GM19239 (cell line): ENCODE results near the gene FOXO1.
"Not testable (repeated sequence)": the region's sequence is repeated elsewhere in the genome, so short reads cannot be mapped to it uniquely, and the experiment has no call there.

Source experiments
- DNase-seq: peaks from one replicate; pipeline ENCODE4 v3.0.0; 2011; ENCODE audit warnings: low spot score; ENCODE audit not compliant: insufficient read length
- FAIRE-seq: peaks from 2 replicates; lab custom pipeline; 2011; peaks lifted over from hg19 to GRCh38; lab: Jason Lieb, UNC

FOXO1 gene

DNA sequence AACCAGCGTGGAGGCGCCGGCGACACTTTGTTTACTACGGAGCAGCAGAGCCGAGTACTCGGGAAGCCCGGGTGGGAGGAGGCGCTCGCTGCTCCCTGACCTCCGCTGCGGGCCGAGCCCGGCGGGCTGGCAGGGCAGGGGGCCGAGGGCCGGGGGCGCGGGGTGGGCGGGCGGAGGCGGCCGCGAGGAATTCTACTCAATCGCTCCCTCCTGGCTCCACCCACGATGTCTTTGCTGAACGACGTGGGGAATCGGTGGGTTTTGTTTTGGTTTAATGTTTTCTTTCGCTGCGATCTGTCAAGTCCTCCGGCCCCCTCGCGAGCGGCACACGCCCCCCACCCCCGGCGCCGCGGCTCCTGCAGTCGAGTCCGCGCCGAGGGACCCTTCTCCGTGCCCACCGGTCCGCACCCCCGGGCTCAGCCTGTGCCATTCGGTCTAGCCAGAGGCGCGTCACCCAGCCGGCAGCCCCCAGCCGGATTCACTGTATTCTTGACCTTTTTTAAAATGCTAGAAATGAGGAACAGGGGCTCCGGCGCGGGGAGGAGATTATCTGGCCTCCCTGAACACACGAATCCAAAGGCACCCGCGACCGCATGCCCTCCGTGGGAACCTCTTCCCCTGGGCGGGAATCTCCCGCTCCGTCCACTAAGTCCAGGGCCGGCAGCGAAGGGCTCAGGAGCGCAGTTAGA is 636 bp upstream of the FOXO1 start:
- DNase-seq (no peak), FAIRE-seq (peak; percentile 64)

DNA sequence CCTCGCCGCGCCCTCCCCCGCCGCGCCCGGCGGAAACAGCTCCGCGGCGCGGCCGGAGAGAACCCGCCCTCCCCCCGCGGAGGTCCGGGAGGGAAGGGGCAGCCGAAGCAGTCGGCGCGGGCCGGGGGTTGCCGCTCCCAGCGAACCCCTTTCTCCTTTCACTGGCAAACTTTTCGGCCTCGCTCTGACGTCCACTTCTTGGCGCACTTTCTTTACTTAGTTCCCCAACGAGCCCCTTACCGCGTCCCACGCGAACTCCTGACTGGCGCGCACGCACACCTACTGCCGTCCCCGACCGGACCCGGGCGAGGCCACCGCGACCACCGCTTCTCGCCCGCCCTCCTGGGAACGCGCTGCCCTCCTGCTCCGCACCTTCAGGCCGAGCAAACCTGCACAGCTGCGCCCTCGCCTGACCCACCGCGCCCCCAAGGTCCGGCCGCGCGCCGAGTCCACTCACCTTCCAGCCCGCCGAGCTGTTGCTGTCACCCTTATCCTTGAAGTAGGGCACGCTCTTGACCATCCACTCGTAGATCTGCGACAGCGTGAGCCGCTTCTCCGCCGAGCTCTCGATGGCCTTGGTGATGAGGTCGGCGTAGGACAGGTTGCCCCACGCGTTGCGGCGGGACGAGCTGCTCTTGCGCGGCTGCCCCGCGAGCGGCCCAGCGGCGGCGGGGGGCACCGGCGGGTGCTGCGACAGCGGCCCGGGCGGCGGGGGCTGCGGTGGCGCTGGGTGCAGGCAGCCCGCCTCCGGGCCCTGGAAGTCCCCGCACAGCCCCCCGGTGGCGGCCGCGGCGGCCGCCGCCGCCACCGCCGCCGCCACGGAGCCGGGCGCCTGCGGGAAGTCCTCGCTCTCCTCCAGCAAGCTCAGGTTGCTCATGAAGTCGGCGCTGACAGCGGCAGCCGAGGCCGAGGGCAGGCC is 1.1 kb downstream of the FOXO1 start:
- DNase-seq (no peak), FAIRE-seq (peak; percentile 64)

DNA sequence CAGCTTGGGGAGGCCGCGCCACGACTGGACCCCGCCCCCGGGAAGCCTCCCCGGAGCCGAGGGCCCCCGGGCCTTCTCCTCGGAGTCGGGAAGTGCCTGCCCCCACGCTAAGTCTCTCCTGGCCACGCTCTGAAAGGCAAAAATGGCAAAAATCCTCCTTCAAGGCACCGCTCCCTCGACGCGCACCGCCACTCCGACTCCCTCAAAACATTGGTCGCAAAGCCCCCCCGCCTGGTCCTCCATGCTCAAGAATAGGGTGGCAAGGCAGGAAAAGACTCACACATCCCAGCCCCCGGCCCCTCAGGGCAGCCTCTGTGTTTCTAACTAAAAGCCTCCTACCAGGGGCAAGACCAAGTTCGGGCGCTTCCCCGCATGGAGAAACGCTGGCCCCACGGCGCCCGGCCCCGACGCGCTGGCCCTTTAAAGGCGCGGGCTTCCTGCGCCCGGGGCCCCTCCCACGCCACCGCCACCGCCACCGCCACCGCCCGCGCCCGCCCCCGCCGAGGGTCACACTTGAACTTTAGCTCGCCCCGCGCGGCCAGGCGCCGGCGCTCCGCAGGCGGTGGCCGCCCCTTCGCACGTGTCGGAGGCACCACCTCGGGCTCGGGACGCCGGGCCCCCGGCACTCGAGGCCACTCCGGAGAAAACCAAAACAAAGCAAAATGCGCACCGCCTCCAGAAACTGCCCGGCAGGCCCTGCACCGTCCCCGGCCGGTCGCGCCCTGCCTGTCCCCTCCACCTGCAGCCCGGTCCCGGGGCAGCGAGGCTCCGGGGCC is 1.9 kb downstream of the FOXO1 start:
- no peak for FAIRE-seq
- DNase-seq: peak; percentile 44

DNA sequence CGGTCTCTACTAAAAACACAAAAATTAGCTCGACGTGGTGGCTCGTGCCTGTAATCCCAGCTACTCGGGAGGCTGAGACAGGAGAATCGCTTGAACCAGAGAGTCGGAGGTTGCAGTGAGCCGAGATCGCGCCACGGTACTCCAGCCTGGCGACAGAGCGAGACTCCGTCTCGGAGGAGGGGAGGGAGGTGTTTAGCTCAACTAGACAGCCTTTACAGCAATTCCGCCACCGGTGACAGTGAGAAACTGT is 2.4 kb downstream of the FOXO1 start:
- FAIRE-seq: peak; percentile 56
- DNase-seq: not testable (repeated sequence)

DNA sequence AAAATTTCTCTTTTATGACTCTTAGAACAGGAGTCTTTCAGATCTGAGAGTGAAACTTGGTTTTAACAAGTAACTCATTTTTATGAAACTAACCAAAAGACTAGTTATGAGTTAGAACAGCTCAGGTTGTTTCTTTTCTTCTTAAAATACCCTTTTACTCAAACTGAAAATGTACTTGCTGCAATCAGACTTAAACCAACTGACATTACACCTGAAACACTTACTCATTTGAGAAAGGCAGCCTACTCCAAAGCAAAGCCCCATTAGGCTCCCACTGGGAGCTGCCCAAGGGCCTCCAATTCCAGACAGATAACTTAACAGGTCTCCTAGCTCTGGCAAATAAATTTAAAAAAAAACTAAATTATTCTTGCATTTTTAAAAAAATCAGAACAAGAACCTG is 3.6 kb downstream of the FOXO1 start:
- FAIRE-seq (peak; percentile 92), DNase-seq (no peak)

DNA sequence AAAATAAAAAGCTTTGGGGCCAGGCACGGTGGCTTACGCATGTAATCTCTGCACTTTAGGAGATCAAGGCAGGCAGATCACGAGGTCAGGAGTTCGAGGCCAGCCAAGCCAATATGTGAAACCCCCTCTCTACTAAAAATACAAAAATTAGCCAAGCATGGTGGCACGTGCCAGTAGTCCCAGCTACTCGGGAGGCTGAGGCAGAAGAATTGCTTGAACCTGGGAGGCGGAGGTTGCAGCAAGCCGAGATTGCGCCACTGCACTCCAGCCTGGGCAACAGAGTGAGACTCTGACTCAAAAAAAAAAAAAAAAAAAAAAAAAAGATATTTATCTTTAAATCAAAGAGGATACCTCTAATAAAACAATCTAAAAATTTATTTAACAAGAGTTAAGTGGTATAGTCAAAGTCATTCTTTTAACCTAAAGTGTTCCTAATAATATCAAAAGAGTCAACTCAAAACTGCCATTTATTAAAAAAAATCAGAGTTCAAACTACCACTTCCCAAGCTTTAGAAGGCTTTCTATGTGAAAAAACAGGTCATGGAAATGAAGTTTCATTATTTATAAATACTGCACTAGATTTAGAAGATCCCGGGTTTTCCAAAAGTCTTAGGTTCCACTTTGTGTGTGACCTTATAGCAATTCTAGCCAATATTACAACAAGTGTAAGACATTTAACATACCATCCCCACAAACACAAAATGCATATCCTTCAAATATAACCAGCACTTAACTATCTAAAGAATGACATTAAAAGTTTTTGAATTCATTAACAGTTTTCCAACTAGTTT is 4.4 kb downstream of the FOXO1 start:
- DNase-seq (no peak), FAIRE-seq (no peak)

DNA sequence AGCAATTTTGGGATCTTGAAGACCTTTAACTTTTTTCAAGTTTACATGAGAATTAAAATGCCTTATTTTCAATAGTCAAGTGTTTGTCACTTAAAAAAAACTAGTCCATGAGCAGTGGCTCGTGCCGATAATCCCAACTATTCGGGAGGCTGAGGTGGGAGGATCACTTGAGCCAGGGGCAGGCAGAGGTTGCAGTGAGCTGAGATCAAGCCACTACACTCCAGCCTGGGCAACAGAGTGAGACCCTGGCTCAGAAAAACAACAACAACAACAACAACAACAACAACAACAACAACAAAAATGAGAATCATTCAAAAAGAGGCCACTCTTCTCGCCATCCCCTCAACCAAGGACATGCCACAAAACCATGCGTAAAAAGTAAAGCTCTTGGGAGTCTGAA is 5.7 kb downstream of the FOXO1 start:
- no peak for DNase-seq
- no peak for FAIRE-seq

DNA sequence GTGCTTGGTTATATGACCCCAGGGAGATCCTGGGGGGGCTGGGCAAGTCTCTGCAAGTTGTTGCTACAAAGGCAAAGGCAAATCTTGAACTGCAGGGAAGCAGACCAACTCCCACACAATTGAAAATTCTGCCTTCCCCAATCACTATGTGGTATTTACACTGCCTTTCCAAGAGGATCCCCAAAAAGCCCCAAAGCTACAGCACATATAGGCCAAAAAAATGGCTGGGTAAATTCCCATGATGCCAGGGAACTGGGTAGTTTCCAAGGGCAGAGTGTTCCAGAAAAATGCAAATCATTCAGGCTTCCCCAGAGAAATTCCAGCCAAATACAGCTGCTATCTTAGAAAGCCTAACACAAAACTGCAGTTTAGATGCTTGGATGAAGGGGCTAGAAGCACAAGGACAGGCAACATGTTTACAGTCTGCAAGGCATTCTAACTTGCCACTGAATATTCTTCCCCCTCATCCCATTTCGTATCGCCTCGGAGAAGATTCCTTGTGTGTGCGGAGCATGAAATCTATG is 6.2 kb downstream of the FOXO1 start:
- DNase-seq (no peak), FAIRE-seq (peak; percentile 42)

DNA sequence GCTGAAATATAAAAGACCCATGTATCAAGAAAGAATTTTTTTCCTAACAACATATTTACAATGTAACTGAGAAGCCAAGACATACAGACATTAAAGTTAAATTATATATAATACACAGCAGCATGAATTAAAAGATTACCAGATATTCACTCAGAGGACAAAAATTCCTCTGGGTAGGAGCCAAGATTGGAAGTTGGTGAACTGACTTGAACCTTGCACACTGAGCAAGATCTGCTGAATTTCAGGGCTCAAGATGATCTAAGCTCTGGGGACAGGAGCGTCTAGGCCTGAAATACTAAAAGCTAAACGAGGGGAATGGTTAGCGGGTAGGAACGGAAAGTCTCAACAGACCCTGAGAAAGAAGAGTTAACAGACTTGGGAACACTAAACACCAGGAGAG is 8.5 kb downstream of the FOXO1 start:
- DNase-seq (no peak), FAIRE-seq (peak; percentile 53)

DNA sequence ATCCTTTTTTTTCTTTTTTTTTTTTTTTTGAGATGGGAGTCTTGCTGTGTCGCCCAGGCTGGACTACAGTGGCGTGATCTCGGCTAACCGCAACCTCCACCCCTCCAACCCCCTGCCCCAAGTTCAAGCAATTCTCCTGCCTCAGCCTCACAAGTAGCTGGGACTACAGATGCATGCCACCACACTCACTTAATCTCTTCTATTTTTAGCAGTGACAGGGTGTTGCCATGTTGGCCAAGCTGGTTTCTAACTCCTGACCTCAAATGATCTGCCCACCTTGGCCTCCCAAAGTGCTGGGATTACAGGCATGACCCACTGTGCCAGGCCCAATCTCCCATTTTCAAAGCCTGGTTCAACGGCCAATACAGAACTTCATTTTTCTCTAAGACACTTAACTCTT is 9.1 kb downstream of the FOXO1 start:
- no peak for FAIRE-seq
- DNase-seq: no peak

DNA sequence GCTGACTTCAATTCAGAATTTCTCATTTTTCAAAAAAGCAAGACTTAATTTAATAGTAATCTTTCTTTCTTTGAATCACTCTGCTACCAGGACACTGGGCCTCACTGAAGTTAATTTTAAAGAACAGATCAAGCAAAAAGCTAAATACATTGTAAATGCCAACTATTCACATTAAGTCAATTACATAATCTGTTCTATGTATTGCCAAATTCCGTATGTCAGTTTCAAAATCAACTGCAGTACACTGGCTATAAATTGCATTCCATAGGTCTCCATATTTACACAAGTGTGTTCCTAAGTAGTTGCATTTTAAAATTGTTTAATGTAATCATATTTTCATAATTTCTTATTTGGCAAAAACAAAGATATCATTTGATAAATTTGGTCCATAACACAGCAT is 10.1 kb downstream of the FOXO1 start:
- FAIRE-seq (no peak), DNase-seq (no peak)

DNA sequence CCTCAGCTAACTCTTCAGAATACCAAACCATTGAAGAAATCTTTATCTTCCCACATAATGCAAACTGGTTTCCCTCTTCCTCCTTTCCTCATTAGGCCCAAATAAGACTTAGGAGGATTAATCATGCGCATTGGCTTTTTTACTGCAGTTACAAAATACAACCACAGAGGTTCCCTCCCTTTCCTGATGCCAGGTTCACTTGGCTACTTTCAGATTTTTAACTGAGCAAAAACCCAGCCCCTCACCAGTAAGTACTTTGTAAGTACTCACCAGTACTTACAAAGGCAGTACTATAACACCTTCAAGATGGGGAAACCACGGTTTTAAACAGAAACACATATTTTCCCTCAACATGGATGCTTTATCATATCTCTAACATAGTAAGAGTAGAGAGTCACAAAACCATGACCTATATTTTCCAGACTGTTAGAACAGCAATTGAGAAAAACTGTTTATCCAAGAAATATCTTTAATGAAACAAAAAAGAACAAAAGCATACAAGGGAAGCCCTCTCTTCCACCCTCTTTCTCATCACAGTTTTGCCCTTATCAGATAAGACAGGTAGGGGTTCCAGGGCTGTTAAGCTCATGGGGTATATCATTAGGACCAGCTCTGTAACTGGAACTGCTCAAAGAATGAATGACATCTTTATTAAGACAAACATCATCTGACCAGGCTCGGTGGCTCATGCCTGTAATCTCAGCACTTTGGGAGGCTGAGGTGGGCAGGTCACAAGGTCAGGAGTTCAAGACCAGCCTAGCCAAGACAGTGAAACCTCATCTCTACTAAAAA is 12.7 kb downstream of the FOXO1 start:
- FAIRE-seq: peak; percentile 90

DNA sequence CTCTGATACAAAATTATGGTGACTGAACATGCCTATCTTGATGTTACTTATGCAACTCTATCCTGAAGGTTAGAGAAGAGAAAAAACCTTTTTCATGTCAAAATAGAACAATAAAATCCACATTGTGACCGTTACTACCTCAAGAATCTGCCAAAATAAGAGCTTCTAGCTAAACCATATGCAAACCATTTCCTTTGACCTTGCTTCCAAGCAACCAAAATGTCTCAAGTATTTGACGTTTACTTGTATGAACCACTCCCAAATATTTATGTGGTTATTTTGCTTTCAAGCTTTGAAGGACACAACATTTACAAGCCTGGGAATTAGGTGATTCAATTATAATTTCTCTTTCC is 13.9 kb downstream of the FOXO1 start:
- no peak for DNase-seq
- FAIRE-seq: no peak

More for the DNA sequence above, 12.7 kb downstream of the FOXO1 start:
- DNase-seq: no peak

DNA sequence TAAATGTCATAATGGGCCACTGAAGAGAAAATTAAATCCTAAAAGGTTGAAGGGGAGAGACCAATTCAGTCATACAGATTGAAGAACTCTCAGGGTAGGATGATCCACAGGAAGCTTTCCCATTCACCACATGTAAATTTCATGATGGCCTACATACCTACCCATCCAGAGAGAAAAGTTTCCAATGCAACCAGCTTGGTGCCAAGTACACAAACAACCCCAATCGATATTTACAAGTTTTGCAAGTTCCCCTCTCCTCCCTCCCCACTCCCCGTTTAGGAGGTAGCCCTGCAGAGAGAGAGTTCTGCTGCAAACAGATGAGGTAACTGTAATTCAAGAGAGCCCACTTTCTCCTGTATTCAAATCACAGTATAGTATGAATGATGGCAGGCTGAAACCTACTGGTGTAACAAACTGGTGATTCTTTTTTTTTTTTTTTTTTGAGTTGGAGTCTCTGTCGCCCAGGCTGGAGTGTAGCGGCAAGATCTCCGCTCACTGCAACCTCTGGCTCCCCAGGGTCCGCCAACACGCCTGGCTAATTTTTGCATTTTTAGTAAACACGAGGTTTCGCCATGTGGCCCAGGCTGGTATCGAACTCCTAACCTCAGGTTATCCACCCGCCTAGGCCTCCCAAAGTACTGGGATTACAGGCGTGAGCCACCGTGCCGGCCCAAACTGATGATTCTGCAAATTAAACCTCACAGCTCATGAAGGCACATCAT is 14.4 kb downstream of the FOXO1 start:
- DNase-seq (no peak), FAIRE-seq (peak; percentile 95)

DNA sequence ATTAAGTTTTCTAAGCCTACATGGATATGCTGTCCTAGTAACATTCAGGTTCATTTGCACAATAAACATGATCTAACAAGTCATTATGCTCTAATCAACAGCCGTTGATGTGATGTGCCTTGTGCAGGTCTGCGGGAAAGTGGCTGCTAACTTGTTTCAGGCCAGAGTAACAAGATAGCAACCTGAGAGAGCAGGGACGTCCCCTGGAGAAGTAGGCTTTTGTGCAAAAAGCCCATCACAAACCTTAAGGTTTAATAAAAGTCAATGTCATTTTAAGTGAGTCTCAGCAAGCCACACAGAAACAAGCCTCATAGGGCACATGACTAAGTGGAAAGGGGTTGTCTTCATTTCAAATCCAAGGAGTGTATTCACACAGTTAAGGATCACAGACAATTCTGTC is 17.6 kb downstream of the FOXO1 start:
- FAIRE-seq (peak; percentile 55), DNase-seq (no peak)

DNA sequence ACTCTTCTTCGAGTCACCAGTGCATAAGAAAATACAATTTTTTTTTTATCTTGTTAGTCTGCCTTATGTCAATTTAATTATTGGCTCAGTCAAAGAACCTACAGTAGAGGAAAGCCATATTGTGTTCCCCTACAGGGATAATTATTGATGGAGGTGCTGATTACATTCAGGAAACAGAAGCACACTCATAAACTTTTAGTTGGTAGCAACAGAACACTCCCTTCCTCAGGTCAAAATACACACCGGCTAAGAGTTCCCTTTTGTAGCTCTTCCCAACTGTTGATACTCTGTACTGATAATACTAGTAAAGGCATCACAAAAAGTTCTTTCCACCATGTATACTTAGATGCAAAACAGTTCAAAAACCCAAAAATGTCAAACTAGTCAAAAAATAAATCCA is 18.4 kb downstream of the FOXO1 start:
- DNase-seq (no peak), FAIRE-seq (no peak)

DNA sequence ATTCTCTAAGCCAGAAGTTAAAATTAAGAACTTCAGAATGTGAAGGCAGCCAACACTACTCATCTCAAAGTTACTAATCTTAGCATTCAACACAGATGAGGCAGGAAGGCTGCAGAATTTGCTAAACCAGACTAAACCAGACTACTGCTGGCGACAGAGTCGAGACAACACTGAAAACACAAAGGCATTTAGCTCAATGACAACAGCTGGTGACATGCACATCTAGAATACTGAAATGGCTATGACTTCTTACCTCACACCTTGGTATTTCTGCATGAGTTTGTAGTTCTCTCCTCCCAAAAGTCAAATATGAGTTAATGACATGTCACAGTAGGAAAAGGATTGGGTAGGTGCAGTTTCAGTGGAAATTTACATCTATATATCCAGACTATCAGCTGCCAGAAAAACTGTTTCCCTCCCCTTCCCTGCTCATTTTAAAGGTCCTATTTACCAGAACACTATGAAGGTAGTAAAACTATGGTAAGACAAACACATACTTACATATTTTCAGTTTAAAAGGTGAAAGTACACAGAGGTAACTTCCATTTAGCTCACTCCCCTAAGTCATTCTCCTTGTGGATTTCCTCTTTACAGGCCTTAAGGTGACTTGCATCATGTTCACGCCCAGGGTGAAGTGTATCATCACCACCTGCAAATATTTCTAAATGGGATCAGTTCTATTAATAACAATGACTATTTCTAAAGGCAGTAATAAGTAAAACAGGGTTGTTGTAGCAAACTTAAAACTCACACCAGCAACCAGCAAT is 21.4 kb downstream of the FOXO1 start:
- no peak for DNase-seq
- FAIRE-seq: peak; percentile 74

DNA sequence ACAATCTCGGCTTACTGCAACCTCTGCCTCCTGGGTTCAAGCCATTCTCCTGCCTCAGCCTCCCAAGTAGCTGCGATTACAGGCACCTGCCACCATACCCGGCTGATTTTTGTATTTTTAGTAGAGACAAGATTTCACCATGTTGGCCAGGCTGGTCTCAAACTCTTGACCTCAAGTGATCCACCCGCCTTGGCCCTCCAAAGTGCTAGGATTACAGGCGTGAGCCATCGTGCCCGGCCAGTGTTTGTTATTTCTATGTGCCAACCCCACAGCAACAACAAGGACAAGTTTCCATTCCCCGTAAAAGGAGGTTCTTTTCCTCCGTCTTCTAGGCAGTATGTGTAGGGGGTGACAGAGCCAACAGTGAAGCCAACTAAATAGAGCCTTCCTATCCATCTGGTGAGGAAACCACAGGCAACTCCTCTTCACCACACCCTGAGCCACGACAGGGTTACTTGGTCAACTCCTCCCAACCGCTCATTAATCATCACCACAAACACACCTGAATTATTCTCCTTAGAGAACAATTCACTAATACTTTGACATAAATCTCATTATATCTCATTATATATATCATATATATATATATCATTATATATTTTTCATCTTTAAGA is 25.5 kb downstream of the FOXO1 start:
- DNase-seq (no peak), FAIRE-seq (no peak)
